ENCODE measurements around the gene CUX1.
"Not testable (repeated sequence)": the region's sequence is repeated elsewhere in the genome, so short reads cannot be mapped to it uniquely, and the experiment has no call there.

The CUX1 gene

DNA sequence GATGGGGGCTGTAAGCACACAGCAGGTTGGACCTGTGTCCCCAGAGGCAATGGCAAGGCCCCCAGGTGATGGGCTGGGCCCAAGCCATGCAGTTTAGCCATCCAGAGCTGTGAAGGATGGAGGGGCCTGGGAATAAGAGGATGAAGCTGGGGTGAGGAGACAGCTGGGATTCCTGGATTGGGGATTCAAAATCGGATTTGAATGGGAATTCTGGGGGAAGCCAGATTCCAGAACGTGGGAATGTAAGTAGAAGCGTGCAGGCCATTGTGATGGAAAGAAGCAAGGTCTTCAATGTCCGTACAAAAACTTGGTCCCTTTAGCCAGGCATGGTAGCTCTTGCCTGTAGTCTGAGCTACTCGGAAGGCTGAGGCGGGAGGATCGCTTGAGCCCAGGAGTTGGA lies 479.1 kb downstream of the CUX1 start:
- no peak for DNase-seq (ENCODE audit: low read depth in 2 of 2, low spot score in 1 of 2)

DNA sequence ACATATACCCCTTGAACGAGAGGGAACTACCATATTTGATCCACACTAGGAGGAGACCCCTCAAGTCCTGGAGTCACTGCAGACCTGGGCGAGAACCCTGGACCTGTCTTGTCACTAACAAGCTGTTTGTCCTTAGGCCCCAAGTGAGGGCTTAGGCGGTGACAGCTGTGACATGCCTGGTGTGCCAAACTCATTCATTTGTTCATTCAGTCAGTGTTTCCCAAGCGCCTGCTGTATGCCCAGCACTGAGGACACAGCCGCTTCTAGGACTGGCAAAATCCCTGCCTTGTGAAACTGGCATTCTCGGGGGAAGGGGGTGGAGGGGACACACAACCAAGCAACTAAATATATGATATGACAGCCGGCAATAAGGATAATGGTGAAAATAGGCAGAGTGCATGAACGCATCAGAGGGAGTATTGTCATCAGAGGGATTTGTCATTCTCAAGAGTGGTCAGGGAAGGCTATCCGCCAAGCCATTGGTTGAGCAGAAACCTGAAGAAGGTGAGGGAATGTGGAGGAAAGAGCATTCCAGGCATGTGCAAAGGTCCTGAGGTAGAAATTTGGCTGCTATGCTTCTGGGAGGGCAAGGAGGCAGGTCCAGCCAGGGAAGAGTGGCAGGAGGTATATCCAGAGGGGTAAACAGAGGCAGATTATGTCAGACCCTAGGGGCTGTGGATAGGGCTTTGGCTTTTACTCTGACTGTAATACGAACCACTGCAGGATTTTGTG lies 480.2 kb downstream of the CUX1 start:
- no peak for DNase-seq (ENCODE audit: low read depth in 2 of 2, low spot score in 1 of 2)

DNA sequence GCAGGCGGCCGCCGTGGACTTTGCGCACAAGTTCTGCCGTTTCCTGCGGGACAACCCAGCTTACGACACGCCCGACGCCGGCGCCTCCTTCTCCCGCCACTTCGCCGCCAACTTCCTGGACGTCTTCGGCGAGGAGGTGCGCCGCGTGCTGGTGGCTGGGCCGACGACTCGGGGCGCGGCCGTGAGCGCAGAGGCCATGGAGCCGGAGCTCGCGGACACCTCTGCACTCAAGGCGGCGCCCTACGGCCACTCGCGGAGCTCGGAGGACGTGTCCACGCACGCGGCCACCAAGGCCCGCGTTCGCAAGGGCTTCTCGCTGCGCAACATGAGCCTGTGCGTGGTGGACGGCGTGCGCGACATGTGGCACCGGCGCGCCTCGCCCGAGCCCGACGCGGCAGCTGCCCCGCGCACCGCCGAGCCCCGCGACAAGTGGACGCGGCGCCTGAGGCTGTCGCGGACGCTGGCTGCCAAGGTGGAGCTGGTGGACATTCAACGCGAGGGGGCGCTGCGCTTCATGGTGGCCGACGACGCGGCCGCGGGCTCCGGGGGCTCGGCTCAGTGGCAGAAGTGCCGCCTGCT lies 483.3 kb downstream of the CUX1 start:
- no peak for DNase-seq (ENCODE audit: low read depth in 2 of 2, low spot score in 1 of 2)

DNA sequence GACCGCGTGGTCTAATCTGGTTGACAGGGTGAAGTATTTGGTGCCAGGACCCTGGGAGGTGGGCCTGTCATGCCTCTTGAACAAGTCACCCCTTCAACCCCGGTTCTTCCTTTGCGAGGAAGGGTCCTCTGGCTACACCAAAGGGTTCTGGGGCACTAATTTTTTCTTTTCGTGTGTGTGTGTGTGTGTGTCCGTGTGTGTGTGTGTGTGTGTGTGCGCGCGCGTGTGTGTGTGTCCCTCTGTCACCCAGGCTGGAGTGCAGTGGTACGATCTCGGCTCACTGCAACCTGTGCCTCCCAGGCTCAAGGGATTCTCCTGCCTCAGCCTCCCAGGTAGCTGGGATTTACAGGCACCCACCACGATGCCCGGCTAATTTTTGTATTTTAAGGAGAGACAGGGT lies 483.9 kb downstream of the CUX1 start:
- DNase-seq (ENCODE audit: low read depth in 2 of 2, low spot score in 1 of 2) = not testable (repeated sequence)

DNA sequence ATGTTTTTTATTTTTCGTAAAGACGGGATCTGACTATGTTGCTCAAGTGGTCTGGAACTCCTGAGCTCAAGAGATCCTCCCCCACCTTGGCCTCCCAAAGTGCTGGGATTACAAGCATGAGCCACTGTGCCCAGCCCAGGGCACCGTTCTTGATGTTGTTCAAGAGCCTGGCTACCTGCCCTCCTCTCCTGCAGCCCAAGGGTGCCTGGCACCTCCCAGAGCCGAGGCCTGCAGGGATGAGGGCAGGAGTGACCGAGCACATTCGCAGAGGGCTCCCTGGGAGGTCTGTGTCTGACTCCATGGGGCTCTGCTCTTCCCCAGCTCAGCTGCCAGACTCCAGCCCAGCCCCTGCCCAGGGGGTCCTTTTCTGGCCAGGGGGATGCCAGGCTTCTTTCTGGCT lies 484.6 kb downstream of the CUX1 start:
- no peak for DNase-seq (ENCODE audit: low read depth in 2 of 2, low spot score in 1 of 2)

DNA sequence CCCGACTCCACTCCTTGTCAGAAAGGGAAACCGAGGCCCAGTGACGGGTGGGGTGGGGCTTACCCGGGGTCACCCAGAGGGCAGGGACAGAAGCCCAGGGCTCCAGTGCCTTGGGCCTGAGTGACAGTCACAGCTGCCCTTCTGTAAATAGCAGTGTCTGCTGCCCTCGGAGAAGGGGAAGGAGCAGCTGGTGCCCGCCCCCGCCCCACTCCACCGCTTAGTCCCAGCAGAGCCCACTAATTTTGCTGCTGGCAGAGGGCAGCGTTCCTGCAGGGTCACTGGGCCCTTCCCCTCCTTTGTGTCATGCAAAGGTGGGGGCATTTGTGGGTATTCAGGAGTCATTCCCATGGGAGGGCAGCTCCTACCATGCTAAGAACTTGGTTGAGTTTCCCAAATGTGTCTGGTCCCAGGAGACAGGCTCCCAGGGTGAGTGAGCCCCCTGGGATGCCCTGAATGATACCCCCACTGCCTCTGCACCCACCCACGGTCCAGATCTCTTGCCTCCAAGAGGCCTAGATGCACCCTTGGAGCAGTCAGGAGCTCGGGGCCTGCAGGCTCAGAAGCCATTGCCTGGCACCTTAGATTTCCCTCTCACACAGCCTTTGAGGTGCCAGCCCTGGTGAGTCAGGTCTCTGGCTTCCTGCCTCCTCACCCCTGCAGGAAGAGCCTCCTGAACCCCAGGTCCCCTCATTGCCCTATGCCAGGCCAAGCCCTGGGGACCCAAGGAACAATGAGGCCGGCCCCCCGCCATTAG lies 486.4 kb downstream of the CUX1 start:
- no peak for DNase-seq (ENCODE audit: low read depth in 2 of 2, low spot score in 1 of 2)

DNA sequence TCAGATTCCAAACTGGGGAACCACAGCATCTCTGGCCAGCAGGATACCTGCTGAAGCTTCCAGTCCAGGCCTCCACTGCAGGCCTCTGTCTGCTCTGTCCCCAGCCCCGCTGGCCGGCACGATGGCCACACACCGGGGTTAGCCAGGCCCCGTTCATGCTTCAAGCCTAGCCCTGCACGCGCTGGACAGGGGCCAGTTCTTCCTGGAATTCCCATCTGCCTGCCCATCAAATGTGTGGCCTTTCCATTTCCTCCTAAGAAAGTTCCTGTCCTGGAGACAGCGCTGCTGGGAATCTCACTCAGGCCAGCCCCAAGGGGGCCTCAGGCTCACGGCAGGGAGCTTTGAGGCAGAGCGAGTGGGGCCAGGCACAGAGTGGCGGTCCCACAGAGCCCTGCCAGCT lies 487.2 kb downstream of the CUX1 start:
- DNase-seq (ENCODE audit: low read depth in 2 of 2, low spot score in 1 of 2) = no peak

DNA sequence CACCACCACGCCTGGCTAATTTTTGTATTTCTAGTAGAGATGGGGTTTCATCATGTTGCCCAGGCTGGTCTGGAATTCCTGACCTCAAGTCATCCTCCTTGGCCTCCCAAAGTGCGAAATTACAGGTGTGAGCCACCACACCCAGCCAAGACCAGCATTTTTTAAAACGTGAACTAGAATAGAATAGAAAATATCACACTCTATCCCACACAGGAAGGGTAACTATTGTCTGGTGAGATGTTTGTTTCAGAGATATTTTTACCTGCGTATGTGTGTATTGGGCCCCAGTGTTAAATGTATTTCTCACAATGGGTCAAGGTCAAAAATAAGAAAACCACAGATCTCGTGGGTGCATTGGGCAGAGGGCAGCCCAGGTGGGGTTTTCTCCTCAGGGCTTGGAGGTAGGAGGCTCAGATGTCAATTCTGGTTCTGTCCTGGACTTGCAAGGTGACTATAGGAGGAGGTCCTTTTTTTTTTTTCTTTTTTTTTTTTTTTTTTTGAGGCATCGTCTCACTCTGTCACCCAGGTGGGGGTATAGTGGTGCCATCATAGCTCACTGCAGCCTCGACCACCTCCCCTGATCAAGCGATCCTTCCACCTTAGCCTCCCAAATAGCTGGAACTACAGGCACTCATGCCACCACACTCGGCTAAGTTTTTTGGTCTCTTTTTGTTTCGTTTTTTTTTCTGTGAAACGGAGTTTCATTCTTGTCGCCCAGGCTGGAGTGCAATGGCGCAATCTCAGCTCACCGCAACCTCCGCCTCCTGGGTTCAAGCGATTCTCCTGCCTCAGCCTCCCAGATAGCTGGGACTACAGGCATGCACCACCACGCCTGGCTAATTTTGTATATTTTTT lies 488.2 kb downstream of the CUX1 start:
- DNase-seq (ENCODE audit: low read depth in 2 of 2, low spot score in 1 of 2) = no peak

DNA sequence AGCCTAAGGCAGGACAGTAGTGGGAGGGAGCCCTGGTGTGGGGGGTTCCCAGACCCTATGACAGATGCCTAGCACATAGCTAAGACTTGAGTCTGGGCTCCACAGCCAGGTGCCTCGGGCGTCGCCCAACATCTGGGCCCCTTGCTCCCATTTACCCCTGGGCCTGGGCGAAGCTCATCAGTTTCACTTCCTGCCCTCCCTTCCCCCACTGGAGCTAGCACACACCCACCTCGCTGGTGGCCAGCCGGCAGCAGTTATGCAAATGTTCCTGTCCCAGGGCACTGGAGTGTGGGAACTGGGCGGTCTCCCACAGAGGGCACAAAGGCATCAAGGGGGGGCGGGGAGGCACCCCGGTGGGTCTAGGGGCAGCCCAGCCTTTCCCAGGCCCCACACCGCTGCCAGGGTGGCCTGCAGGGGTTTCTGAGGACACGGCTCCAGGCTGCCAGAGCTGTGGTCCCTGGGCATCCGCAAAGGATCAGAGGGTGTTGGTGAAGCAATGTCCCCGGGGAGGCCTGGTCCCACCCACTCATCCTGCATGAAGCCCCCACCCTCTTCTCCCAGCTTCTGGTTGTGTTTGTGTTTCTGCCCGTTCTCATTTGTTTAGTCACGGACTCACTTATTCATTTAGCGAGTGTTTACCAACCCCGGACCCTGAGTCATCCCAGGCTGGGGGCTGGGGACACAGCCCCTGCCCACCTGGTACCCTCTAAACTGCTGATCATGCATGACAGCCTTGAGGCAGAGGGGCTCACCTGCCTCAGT lies 489.7 kb downstream of the CUX1 start:
- DNase-seq (ENCODE audit: low read depth in 2 of 2, low spot score in 1 of 2) = no peak

DNA sequence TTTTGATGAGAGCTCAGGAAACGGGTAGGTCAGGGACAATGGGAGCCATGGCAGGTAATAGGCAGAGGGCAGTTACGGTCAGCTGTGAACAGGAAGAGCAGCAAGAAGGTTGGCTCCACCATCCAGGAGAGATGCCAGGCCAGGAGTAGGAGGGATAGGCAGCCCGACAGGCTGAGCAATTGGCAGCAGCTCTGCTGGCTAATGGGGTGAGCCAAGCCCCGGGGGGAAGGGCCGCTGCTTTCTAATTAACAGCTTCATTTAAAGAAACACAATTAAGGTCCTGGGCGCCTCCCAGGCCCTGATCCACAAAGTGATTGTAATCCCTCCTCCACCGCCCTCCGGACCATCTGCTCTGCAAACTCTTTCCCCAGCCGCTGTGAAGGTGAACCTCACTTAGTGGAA lies 493.0 kb downstream of the CUX1 start:
- DNase-seq (ENCODE audit: low read depth in 2 of 2, low spot score in 1 of 2) = no peak

DNA sequence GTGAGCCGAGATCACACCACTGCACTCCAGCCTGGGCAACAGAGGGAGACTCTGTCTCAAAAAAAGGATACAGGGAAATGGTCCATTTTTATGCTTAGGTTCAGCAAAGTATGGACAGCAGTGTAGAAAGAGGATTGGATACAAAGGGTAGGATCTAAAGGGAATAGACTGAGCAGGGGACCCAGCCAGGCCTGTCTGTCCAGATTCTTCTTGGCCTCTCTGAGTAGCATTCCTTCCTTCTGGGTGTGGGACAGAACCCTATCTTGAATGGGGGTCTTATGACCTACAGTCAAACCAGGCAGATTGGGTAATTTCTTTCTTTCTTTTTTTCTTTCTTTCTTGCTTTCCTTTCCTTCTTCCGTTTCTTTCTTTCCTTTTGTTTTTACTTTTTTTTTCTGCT lies 494.9 kb downstream of the CUX1 start:
- no peak for DNase-seq (ENCODE audit: low read depth in 2 of 2, low spot score in 1 of 2)

DNA sequence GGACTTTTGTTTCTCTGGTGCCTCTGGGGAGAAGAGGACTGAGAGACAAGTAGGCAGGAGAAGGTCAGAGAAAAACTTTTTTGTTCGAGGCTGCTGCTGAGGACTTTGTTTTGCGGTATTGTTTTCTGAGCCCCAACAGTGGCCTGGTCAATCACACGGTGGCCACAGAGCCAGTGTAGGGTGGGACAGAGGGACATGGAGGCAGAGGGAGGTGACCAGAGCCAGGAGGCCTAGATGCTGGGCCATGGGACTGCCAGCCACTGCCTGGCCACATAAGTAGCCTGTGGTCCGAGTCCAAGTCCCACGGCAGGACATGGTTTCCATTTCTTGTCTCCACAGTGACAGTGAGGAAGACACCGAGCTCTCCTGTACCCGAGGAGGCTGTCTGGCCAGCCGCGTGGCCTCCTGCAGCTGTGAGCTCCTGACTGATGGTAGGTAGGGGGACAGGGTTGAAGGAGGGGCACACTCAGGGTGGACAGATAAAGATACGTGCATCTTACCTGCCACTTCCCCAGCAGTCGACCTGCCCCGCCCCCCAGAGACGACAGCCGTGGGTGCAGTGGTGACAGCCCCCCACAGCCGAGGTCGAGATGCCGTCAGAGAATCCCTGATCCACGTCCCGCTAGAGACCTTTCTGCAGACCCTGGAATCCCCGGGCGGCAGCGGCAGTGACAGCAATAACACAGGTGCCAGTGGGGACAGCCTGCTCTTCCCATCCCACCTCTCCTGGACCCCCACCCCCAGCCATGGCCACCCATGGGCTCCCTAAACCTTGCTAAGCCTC lies 496.8 kb downstream of the CUX1 start:
- no peak for DNase-seq (ENCODE audit: low read depth in 2 of 2, low spot score in 1 of 2)

DNA sequence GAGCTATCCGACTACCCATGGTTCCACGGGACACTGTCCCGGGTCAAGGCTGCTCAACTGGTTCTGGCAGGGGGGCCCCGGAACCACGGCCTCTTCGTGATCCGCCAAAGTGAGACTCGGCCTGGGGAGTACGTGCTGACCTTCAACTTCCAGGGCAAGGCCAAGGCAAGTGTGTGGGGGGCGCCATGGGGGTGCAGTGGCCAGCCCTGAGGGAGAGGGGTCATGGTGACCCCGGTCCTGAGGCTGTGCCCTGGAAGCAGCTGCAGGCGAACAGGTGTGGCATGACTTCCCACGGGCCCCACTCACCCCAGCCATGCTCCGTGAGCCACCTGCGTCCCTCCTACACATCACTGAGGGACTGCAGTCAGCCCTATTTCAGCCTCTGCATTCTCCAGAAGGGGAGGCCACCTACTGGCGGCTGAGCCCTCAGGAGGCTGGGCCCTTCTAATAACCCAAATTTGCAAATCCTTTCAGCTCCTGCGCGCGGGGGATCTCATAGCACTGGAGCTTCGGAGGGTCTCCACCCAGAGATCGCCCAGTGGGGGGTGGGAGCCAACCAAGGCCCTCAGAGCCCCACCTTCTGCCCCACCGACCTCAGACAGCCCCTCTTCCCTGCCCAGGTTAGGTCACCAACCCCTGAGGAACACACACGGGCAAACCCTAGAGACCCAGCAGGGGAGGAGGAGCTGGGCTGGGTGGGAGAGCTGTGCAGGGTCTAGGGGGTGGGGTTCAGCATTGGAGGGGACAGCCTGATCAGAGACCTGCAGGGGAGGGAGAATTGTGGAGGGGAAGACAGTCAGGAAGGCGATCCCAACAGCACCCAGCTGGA lies 500.0 kb downstream of the CUX1 start:
- DNase-seq (ENCODE audit: low read depth in 2 of 2, low spot score in 1 of 2) = no peak

DNA sequence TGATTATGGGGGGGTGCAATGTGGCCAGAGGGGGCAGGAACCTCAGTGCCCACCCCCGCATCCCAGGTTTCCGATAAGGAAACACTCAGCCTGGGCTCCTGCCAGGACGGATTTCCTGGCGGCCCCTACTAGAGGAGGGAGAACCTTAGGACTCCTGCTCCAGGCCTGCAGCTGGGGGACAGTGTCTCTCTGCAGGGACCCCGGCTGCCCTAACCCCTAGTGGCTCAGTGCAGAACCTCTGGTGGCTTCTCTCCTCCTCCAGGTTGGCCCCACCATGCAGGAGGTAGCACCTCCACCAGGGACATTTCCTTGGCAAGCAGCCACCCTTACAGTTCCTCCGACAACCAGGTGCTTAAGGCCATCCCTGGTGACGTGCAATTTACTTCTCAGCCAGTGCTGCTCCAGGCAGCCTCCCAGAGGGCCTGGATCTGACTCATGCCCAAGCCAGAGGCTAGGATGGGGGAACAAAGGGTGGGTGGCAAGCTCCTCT lies 501.1 kb downstream of the CUX1 start:
- DNase-seq (ENCODE audit: low read depth in 2 of 2, low spot score in 1 of 2) = no peak

DNA sequence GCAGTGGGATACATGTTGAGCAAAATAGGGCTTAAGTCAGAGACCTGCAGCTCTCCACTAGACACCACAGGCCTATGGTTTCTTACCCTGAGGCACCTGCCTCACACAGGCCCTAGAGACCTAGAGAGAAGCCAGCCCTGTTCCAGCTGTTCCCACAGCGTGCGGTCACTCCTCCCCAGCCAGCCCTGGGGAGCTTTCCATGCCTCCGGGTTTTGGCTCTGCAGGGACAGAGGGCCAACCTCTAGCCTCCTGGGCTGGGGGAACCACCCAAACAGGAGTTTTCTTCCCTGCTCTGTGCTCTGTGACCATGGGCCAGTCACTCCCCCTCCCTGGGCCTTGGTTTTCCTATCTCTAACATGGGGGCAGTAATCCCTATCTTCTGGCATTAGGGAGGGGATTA lies 502.2 kb downstream of the CUX1 start:
- no peak for DNase-seq (ENCODE audit: low read depth in 2 of 2, low spot score in 1 of 2)

DNA sequence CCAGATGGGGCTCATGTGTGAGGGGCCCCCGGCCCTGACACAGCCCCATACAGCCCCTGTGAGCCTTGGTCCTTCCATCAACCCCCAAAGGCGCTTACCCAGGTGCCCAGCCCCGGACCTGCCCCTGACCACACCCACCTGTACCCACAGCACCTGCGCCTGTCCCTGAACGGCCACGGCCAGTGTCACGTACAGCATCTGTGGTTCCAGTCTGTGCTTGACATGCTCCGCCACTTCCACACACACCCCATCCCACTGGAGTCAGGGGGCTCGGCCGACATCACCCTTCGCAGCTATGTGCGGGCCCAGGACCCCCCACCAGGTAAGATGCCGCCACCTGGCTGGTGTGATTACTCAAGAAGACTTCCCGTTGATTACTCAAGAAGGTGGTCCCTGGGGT lies 502.8 kb downstream of the CUX1 start:
- no peak for DNase-seq (ENCODE audit: low read depth in 2 of 2, low spot score in 1 of 2)

DNA sequence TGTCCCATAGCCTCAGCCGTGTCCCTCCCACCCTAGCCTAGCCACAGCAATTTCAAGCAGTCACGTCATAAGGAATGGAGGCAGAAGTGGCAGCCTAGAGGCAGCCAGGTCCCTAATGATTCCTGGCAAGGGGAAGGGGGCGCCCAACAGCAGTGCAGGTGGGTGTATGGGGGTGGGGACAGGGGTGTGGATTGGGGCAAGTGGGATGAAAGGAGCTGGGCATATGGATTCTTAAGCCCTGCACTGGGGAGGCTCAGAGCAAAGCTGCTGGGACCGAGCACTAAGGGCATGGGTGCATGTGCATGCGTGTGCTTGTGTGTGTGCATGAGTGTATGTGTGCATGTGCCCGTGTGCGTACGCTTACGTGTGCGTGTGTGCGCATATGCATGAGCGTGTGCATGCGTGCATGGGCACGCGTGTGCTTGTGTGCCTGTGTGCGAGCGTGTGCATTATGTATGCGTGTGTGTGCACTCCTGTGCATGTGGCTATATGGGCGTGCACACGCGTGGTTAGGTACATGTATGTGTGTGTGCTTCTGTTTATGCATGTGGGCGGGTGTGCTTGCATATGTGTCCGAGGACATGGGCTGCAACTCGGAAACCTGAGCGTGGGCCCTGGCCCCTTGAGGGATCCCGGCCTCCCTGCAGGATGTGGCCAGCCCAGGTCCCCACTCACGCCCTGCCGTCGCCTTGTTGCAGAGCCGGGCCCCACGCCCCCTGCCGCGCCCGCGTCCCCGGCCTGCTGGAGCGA lies 503.4 kb downstream of the CUX1 start:
- no peak for DNase-seq (ENCODE audit: low read depth in 2 of 2, low spot score in 1 of 2)

All from stimulated activated CD8-positive, alpha-beta memory T cell treated with anti-CD3 and anti-CD28 coated beads, Interleukin-4, amount 100 ng/mL, for 1 hour (primary cell).